ENCODE results near the gene DOCK10.

Gene DOCK10

DNA sequence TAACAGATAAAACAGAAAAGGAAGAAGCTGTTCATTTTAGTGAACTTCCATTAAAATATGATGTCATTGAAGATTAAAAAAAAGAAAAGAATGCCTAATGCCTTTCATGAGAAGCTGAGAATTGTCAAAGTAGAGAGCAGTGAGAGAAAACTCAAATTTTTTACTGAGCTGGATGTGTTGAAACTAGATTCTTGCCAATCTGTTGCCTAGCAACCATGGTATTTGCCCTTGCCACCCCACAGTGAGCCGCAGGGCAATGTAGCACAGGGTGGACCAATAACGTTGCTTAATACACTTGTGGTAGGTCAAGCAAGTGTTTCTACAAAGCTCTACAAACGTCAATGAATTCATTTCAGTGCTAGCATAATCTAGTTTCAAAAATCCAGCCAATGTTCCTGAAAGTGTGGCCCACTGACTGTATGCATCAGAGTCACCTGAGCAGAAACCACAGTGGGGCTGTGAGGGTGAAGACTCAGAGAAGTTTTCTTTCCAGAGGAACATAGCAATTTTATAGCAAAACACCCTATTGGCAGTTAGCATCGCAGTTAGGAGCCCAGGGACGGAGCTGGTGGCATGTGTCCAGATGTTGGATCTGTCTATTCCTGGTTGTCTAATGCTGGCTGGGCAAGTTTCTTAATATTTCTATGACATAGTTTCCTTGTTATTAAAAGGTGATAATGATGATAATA, 132.2 kb downstream of the DOCK10 start:
- no peak for DNase-seq

DNA sequence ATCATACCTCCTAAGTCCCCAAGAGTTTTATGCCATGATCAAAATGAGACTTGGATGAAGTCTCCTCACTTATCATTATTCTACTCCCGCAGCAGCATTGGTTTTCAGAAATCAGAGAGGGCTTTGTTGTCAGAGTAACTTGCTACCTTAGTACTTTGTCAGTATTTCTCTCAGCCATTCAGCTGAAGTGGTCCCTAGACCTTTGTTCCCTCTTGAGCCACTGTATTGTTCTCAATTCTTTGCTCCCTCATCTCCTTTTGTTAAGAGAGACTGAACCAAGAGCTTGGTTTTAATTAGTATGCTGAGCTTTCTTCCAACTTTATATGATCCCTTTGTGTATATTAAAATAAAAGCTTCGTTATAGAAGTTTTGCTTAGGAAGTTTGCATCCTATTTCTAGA, 133.4 kb downstream of the DOCK10 start:
- no peak for DNase-seq

DNA sequence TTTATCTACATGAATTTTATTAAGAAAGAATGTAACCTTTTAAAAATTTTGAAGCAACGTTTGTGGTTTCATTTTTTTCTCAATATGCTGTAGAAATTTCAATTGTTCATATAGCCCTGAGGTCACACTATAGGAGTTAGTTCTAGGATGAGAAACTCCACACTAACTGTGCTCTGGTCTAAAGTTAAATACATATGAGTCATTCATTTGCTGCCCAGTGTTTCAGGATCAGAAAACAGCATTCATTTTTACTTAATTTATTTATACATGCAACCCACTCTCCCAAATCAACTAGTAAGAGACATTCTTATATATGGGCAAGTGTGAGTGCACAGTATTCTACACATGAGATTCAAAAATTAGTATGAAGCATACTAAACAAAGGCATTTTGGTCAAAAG, 137.9 kb downstream of the DOCK10 start:
- no peak for DNase-seq

DNA sequence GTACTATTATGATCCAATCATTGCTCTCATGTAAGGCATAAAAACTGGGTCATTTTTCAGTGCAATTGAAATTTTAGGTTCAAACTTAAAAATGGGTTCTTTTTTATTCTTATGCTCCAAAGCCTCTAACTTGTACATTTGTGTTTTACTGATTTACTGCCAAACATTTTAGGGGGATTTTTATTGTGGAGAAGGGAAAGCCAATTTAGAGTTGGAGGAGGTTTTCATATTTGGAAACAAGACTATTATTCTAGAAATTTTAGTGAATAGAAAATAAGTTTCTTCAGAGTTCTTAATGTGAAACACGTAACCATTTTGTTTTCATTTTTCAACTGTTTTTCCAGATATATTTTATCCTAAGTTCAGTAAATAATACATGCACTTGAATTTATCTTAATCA, 138.6 kb downstream of the DOCK10 start:
- no peak for DNase-seq

DNA sequence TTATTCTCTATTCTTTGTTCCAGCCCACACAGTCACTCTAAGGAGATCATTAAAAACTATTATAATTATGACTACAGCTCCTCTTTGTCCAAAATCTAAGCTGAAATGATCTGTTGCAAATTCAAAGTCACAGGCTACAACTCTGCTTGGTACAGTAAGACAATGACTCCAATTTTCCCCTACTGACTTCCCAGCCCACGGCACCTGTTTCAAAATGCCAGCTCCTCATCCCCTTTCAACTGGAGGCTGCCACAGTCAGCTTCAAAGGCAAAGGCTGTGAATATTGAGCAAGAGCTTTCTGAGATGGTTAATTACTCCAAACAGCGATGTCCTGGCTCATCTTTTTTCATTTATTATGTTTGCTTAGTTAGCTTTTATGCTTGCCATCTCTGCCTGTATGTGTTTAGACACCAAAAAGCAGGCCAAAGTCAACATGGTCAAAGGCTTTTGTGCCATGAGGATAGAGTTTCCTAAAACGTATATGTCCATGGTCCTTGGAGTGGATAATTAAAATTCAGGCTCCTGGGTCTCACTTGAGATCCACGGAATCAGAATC, 141.1 kb downstream of the DOCK10 start:
- DNase-seq = no peak

- DNase-seq = no peak
These were observed 146.9 kb downstream of the DOCK10 start for GRCh38 chr2:224895377-224895776.

- DNase-seq = no peak
These were observed 147.9 kb downstream of the DOCK10 start for GRCh38 chr2:224894356-224894755.

- no peak for DNase-seq
These were observed 148.4 kb downstream of the DOCK10 start for GRCh38 chr2:224893848-224894247.

- DNase-seq = no peak
These were observed 149.6 kb downstream of the DOCK10 start for GRCh38 chr2:224892574-224893204.

GRCh38 chr2:224890372-224890771, 151.9 kb downstream of the DOCK10 start:
- no peak for DNase-seq

GRCh38 chr2:224887141-224887540, 155.1 kb downstream of the DOCK10 start:
- DNase-seq = no peak

DNA sequence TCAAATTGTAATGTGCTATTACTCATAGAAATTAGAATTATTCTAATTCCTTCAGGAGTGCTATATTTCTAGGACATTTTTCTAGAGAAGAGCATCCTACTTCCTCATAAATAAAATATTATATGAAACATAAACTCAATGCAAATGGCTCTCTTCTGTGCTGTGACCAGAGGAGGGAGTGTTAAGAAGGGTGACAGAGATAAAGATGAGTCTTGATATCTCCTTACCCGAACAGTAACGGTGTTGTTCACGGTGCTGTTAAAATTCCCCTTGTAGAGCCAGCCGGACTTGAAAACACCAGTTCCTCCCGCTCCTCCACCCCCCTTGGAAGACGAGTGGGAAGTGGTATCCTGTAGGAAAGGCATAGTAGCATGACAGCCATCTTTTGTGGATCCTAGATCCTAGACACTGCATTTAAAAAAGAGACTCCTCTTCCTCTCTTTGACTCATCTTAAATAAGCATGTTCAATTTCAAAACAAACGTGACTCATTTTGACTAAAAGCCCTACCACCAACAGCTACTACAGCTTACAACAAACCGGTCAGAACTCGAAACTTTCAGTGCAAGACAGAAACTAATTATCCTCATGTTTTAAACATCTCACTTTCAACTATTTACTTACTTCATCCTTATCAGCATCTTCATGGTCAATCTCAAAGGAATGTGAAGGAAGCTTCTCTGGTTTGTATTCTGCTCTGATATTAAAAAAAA, 156.3 kb downstream of the DOCK10 start:
- no peak for DNase-seq

- no peak for DNase-seq
These were observed 157.0 kb downstream of the DOCK10 start for GRCh38 chr2:224885291-224885690.

- no peak for DNase-seq
These were observed 158.1 kb downstream of the DOCK10 start for GRCh38 chr2:224884188-224884587.

DNA sequence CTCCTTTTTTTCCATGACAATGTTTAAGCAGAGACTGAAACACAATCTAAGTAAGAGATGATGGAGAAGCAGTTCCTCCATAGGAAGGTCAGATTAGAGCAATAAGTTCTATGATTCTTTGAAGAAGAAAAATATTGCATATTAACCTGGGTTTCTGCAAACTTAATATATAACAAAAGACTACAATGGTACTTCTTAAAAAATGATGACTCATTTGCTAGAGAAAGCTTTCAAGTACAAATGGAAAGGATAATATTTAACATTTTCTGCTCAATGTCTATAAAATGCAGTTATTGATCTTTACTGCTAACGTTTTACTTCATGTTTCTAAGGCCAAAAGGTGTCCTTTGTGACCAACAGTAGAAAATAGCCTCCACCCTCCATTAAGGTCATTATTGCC, 158.6 kb downstream of the DOCK10 start:
- no peak for DNase-seq

DNA sequence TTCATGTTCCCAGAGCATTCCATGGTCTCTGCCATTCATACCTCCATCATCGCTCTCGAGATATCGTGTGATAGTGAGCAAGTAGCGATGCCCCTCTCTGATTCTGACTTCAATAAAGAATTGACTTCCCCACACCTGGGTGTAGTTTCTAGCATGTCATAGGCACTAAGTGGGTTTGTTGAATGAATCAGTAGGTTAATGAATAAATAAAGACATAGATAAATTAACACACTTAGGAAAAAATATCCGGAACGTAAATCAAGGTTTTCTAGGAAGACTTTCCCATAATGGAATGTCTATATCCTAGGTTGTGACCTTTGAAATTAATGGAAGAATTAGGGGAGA, 159.1 kb downstream of the DOCK10 start:
- DNase-seq = no peak

- no peak for DNase-seq
These were observed 159.7 kb downstream of the DOCK10 start for GRCh38 chr2:224882291-224883171.

- DNase-seq = no peak
These were observed 160.4 kb downstream of the DOCK10 start for GRCh38 chr2:224881846-224882245.

- DNase-seq = no peak
These were observed 165.7 kb downstream of the DOCK10 start for GRCh38 chr2:224876522-224876921.

GRCh38 chr2:224875841-224876240, 166.4 kb downstream of the DOCK10 start:
- DNase-seq = no peak

- no peak for DNase-seq
These were observed 167.1 kb downstream of the DOCK10 start for GRCh38 chr2:224875153-224875552.

- DNase-seq = no peak
These were observed 170.5 kb downstream of the DOCK10 start for GRCh38 chr2:224871813-224872212.

DNA sequence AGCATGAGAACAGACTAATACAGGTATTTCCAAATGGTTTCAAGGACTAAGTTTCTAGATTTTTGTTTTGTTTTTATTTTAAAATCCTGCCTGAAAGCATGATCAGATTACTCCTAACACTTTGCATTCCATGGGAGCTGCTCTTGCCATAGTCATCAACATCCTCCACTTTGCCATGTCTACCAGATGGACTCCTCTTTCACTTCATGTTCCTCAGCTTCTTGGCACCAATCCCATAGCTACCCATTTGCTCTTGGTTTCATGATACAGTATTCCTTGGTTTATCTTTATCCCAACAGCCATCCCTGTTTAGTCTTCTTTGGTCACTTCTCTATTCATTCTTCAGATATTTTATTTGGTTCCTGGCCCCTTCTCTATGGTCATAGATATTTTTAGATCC, 171.9 kb downstream of the DOCK10 start:
- no peak for DNase-seq

Data from NCI-H526 treated with DMSO at 0.1 percent for 48 hours (cell line).